ENCODE data around the gene CERS2. TPM values are rescaled to one million over a fixed set of nuclear protein-coding genes. Genes with fewer than 3 reads are reported as not detected.

Gene CERS2
- total and polyA plus RNA-seq, 2 of the 13 experiments (the other 11 are each of a cell fraction or from before 2014, with no cell fraction given) = 269 to 298 TPM

DNA sequence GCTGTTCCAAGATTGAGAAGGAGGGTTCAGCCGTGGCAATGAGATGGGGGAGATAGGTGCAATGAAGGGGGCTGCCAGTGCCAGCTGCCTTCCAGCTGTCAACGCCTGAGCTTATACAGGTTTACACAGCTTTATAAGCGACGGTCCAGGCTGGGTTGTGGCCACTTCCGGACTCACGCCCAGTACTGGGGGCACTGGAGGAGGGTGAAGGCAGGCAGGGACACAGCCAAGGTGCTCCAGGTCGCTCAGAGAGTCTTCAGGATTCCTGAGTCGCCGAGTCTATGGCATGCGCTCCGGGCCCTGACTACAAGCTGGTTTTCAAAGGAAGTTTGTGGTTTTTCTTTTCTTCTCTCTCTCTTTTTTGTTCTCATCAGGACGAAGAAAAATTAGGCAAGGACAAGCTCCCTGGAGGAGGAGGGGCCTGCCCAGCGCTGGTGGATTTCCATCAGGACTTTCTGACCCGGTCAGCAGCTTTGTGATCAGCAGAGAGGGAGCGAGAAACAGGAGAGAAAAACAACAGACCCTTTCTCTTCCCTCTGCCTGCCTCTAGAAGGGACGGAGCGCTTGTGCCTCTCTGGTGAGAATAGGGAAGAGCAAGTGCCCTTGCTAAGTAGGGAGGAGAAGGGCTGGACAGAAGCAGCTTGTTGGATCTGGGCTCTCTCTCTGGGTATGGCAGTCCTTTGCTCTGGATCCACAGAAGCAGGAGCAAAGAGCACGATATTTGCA lies 31.9 kb upstream of the CERS2 start, which contains the start of gene MINDY1 (continued):
- peak; percentile 78; the same call in 1 of the 2 replicates for TF ChIP-seq ZFP1 (CRISPR knock-in tag; IDR thresholded peaks at IDR 0.05)
- TF ChIP-seq RXRA (CRISPR knock-in tag; IDR thresholded peaks at IDR 0.05) = peak; percentile 55
- no peak for TF ChIP-seq XBP1 (CRISPR knock-in tag; IDR thresholded peaks at IDR 0.05)
- TF ChIP-seq, protein P1, sequence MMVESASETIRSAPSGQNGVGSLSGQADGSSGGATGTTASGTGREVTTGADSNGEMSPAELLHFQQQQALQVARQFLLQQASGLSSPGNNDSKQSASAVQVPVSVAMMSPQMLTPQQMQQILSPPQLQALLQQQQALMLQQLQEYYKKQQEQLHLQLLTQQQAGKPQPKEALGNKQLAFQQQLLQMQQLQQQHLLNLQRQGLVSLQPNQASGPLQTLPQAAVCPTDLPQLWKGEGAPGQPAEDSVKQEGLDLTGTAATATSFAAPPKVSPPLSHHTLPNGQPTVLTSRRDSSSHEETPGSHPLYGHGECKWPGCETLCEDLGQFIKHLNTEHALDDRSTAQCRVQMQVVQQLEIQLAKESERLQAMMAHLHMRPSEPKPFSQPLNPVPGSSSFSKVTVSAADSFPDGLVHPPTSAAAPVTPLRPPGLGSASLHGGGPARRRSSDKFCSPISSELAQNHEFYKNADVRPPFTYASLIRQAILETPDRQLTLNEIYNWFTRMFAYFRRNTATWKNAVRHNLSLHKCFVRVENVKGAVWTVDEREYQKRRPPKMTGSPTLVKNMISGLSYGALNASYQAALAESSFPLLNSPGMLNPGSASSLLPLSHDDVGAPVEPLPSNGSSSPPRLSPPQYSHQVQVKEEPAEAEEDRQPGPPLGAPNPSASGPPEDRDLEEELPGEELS (CRISPR knock-in tag; IDR thresholded peaks at IDR 0.05) = peak; percentile 19; the same call in 1 of the 2 replicates
- TF ChIP-seq MAFF (IDR thresholded peaks at IDR 0.05; ENCODE audit: low read depth, low read length) = peak; percentile 50; the same call in 1 of the 2 replicates
- TF ChIP-seq, protein P2, sequence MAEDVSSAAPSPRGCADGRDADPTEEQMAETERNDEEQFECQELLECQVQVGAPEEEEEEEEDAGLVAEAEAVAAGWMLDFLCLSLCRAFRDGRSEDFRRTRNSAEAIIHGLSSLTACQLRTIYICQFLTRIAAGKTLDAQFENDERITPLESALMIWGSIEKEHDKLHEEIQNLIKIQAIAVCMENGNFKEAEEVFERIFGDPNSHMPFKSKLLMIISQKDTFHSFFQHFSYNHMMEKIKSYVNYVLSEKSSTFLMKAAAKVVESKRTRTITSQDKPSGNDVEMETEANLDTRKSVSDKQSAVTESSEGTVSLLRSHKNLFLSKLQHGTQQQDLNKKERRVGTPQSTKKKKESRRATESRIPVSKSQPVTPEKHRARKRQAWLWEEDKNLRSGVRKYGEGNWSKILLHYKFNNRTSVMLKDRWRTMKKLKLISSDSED (CRISPR knock-in tag; IDR thresholded peaks at IDR 0.05) = no peak
- TF ChIP-seq RFXANK (CRISPR knock-in tag; IDR thresholded peaks at IDR 0.05) = 0 out of 2 replicates have a peak, but pooled peaks have one; percentile 38
- TF ChIP-seq HES4 (CRISPR knock-in tag; IDR thresholded peaks at IDR 0.05; ENCODE audit: borderline replicate concordance) = 0 out of 2 replicates have a peak, but pooled peaks have one; percentile 56
- TF ChIP-seq, protein P3, sequence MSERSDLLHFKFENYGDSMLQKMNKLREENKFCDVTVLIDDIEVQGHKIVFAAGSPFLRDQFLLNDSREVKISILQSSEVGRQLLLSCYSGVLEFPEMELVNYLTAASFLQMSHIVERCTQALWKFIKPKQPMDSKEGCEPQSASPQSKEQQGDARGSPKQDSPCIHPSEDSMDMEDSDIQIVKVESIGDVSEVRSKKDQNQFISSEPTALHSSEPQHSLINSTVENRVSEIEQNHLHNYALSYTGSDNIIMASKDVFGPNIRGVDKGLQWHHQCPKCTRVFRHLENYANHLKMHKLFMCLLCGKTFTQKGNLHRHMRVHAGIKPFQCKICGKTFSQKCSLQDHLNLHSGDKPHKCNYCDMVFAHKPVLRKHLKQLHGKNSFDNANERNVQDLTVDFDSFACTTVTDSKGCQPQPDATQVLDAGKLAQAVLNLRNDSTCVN (CRISPR knock-in tag; IDR thresholded peaks at IDR 0.05; ENCODE audit: borderline replicate concordance) = peak; percentile 91
- no peak for TF ChIP-seq FOXP1 (IDR thresholded peaks at IDR 0.05)
- peak; percentile 39; the same call in 1 of the 2 replicates for TF ChIP-seq FOXP1 (CRISPR knock-in tag; IDR thresholded peaks at IDR 0.05)
- 0 out of 2 replicates have a peak, but pooled peaks have one; percentile 23 for TF ChIP-seq KLF6 (CRISPR knock-in tag; IDR thresholded peaks at IDR 0.05)
- TF ChIP-seq, protein P4, sequence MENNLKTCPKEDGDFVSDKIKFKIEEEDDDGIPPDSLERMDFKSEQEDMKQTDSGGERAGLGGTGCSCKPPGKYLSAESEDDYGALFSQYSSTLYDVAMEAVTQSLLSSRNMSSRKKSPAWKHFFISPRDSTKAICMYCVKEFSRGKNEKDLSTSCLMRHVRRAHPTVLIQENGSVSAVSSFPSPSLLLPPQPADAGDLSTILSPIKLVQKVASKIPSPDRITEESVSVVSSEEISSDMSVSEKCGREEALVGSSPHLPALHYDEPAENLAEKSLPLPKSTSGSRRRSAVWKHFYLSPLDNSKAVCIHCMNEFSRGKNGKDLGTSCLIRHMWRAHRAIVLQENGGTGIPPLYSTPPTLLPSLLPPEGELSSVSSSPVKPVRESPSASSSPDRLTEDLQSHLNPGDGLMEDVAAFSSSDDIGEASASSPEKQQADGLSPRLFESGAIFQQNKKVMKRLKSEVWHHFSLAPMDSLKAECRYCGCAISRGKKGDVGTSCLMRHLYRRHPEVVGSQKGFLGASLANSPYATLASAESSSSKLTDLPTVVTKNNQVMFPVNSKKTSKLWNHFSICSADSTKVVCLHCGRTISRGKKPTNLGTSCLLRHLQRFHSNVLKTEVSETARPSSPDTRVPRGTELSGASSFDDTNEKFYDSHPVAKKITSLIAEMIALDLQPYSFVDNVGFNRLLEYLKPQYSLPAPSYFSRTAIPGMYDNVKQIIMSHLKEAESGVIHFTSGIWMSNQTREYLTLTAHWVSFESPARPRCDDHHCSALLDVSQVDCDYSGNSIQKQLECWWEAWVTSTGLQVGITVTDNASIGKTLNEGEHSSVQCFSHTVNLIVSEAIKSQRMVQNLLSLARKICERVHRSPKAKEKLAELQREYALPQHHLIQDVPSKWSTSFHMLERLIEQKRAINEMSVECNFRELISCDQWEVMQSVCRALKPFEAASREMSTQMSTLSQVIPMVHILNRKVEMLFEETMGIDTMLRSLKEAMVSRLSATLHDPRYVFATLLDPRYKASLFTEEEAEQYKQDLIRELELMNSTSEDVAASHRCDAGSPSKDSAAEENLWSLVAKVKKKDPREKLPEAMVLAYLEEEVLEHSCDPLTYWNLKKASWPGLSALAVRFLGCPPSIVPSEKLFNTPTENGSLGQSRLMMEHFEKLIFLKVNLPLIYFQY (CRISPR knock-in tag; IDR thresholded peaks at IDR 0.05; ENCODE audit: borderline replicate concordance) = 0 out of 2 replicates have a peak, but pooled peaks have one; percentile 56
- TF ChIP-seq ZNF788 (CRISPR knock-in tag; IDR thresholded peaks at IDR 0.05; ENCODE audit: borderline replicate concordance) = peak; percentile 49; the same call in 1 of the 2 replicates
- peak in 1 of 2 experiments; percentile 63; a peak in 2 of 4 replicates for TF ChIP-seq KLF16 (CRISPR knock-in tag; IDR thresholded peaks at IDR 0.05)
- TF ChIP-seq HNF4A (CRISPR knock-in tag; IDR thresholded peaks at IDR 0.05) = peak; percentile 22; the same call in 1 of the 2 replicates
- TF ChIP-seq RBAK (CRISPR knock-in tag; IDR thresholded peaks at IDR 0.05) = no peak
- TF ChIP-seq ZNF772 (CRISPR knock-in tag; IDR thresholded peaks at IDR 0.05) = no peak
